GM21576 (cell line): ENCODE data around the gene SLC25A43.

Source experiments
- ATAC-seq: cut with Tn5 transposase; IDR thresholded peaks from one replicate; pipeline ENCODE4 v1.9.1; 2021; ENCODE audit warnings: mild to moderate bottlenecking, moderate library complexity; ENCODE audit not compliant: unreplicated experiment

The SLC25A43 gene

GRCh38 chrX:119495734-119496726 is 96.9 kb downstream of the SLC25A43 start:
- no peak for ATAC-seq

- ATAC-seq: no peak
Observed at GRCh38 chrX:119497185-119497584, 98.0 kb downstream of the SLC25A43 start.

DNA sequence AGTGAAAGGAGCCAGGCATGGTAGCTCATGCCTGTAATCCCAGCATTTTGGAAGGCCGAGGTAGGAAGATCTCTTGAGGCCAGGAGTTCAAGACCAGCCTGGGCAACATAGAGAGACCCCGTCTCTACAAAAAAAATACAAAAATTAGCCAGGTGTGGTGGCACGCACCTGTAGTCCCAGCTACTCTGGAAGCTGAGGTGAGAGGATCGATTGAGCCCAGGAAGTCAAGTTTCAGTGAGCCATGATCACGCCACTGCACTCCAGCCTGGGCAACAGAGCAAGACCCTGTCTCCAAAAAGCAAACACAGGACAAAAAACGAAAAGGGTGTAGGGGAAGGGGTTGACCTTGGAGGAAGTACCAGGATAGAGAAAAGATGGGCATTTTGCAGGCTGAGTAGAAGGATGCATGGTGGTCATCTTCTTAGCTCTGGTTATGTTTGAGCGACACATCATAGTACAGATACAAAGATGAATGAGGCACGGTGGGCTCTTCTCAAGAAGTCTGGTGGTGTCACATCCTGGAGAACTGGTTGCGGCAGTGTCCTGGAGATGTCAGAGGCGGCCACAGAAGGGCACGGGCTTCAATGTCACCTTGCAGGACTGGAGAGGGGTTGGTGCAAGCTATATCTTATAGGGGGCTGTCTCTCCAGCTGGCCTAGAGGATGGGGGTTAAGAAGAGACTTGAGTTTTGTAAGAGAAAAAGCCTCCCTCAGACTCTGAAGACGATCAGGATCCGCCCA is 101.1 kb downstream of the SLC25A43 start:
- no peak for ATAC-seq

GRCh38 chrX:119501511-119502148 is 102.5 kb downstream of the SLC25A43 start:
- ATAC-seq: no peak

DNA sequence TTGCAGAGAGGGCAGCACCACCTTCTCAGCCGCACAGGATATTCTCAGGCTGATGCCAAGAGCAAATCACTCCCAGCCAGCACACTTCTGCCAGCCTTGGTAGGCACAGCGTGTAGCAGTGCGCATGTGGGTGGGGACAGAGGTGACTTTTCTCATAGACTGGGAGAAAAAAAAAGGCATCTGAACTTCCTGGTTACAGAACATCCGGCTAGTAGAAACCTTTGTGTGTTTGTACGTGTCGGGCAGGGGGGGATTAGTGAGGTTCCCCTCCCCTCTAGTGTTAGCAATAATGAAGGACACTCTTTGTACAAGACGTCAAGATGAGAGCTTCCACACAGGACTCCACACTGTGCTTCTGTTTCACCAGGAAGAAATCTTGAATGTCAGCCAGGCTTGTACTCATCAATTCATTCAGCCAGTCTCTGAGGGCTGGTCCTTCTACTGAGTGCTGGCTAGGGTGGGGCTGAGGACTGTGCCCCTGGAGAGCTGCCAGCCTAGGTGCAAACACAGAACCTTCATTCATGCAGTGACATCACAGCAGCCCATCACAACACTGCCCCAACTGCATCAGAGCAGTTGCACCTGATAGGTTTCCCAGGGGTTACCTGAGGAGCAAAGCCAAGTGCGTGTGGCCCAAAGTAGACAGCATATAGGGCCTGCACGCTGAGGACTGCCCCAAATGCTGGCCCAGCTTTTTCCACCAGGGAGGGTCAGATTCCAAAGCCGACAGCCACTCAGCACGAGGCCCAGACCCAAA is 103.8 kb downstream of the SLC25A43 start:
- no peak for ATAC-seq

DNA sequence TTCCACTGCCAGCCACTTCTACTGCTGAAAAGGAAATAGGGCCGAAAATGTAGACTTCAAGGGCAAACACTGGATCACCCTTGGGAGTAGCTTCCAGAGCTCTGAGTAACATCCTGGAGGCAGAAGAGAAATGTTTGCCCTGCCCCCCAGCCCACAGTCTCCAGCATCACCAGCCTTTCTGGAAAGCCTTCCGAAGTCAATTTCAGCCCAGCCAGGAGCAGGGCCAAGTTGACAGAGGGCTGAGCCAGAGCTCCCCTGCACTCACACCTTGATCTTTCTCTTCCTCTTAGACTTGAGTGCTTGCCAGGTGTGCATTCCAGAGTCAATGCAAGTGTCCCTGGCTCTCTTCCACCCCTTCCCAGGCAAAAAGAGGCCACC is 104.3 kb downstream of the SLC25A43 start:
- no peak for ATAC-seq
